Parathyroid adenoma (tissue), 2 donors: Measurements from ENCODE around the gene TOB1.

Source experiments
- H2AFZ ChIP-seq: fragments of 300-600 bp; sonication (generic); one replicate; pipeline ENCODE4 v1.7.0; 2017; ENCODE audit warnings: antibody characterized with exemption, mild to moderate bottlenecking
- H3K27ac ChIP-seq: fragments of 300-600 bp; sonication (generic); one replicate; pipeline ENCODE4 v1.7.0; 2017
- H3K27me3 ChIP-seq: fragments of 300-600 bp; sonication (generic); one replicate; pipeline ENCODE4 v1.7.0; 2017; ENCODE audit warnings: low read length; ENCODE audit not compliant: control insufficient read depth, insufficient read depth
- H3K36me3 ChIP-seq: fragments of 300-600 bp; sonication (generic); one replicate; pipeline ENCODE4 v1.7.0; 2017; ENCODE audit warnings: low read length; ENCODE audit not compliant: control insufficient read depth, insufficient read depth
- H3K4me1 ChIP-seq: fragments of 300-600 bp; sonication (generic); one replicate; pipeline ENCODE4 v1.7.0; 2017; ENCODE audit warnings: control low read depth
- H3K4me2 ChIP-seq: fragments of 300-600 bp; sonication (generic); one replicate; pipeline ENCODE4 v1.7.0; 2017; ENCODE audit warnings: low read length
- H3K4me3 ChIP-seq: fragments of 300-600 bp; sonication (generic); one replicate; pipeline ENCODE4 v1.7.0; 2017; ENCODE audit warnings: low read depth, low read length
- H3K79me2 ChIP-seq: fragments of 300-600 bp; sonication (generic); one replicate; pipeline ENCODE4 v1.7.0; 2017; ENCODE audit warnings: control low read depth
- H3K9ac ChIP-seq: fragments of 300-600 bp; sonication (generic); one replicate; pipeline ENCODE4 v1.7.0; 2017; ENCODE audit warnings: mild to moderate bottlenecking
- H3K9me3 ChIP-seq: fragments of 300-600 bp; sonication (generic); one replicate; pipeline ENCODE4 v1.7.0; 2017; ENCODE audit warnings: low read length; ENCODE audit not compliant: control insufficient read depth
- TF ChIP-seq, protein P1 (sequence below): fragments of 300-600 bp; sonication (generic); IDR thresholded peaks from one replicate; pipeline ENCODE4 v1.7.0; 2017; ENCODE audit warnings: antibody characterized with exemption, mild to moderate bottlenecking
- donor health status: primary hyperparathyroidism.

The TOB1 gene

DNA sequence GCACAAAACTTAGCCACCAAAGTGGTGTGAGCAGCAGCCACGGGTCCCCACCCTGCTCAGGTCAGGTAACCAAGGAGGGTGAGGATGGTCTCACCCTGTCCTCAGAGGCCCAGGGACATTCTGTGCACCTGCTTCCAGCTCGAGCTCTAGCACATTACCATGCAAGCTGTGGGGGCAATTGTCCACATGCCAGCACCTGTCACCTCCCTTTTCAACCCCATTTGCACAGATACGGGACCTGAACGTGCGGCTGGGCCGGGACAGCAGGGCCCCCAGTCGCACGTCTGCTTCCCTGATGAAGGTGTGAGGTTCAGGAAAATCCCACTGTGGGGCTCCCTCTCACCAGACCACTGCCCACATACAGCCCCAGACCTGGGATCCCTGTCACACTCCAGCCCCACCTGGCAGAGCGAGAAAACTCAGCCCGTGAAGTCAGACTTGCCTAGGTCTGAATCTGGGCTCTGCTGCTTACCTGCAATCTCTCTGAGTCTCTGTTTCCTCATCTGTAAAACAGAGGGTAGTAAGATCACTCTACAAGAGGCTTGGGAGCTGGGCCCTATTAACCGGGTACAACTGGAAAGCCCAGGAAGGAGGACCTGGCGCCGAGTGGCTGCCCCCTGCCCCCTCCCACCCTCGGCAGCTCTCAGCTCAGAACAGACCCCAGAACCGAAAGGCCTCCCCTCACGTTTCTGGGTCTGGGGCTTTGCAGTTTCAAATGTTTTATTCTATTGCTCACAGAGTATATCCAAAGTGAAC, 22.8 kb downstream of the TOB1 start:
- H3K4me1 ChIP-seq: no peaks in the 10 kb centered on the region
- no peaks in the 10 kb centered on the region for H3K9me3 ChIP-seq
- no peak overlapping the region for H3K27ac ChIP-seq
- H3K4me2 ChIP-seq: no peak overlapping the region
- no peak overlapping the region for H2AFZ ChIP-seq
- H3K36me3 ChIP-seq: no peaks in the 10 kb centered on the region
- H3K4me3 ChIP-seq: no peak overlapping the region
- no peaks in the 10 kb centered on the region for H3K27me3 ChIP-seq
- no peaks in the 10 kb centered on the region for H3K79me2 ChIP-seq
- H3K9ac ChIP-seq: no peak overlapping the region
- TF ChIP-seq, protein P1, sequence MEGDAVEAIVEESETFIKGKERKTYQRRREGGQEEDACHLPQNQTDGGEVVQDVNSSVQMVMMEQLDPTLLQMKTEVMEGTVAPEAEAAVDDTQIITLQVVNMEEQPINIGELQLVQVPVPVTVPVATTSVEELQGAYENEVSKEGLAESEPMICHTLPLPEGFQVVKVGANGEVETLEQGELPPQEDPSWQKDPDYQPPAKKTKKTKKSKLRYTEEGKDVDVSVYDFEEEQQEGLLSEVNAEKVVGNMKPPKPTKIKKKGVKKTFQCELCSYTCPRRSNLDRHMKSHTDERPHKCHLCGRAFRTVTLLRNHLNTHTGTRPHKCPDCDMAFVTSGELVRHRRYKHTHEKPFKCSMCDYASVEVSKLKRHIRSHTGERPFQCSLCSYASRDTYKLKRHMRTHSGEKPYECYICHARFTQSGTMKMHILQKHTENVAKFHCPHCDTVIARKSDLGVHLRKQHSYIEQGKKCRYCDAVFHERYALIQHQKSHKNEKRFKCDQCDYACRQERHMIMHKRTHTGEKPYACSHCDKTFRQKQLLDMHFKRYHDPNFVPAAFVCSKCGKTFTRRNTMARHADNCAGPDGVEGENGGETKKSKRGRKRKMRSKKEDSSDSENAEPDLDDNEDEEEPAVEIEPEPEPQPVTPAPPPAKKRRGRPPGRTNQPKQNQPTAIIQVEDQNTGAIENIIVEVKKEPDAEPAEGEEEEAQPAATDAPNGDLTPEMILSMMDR: no peak

DNA sequence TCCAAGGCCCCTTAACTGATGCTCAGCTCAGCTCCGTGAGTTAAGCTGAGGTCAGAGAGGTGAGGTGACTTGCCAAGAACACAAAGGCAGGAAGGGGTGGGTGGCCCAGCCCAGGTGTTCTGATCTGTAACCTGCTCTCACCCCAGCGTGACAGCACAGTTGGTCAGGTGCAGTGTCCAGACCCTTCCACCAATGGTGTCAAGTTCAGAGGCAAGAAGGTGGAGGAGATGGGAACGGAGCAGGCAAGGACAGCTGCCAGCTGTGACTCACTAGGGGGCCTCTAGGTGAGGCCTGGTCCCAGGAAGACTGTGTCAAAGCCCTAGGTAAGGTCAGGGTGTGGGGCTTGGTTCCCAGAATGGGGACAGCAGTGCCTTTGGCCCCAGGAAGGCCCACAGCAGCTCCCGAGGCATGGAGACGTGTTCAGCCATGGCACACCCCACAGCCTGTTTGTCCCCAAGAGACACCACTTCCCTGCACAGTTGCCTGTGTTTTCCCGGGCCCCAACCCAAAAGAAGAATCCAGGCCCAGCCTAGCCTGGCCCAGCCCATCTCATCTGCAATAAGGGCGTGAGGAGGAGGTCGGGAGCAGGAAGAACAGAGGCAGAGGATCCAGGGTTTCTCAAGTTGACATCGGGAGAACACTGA, 23.5 kb downstream of the TOB1 start:
- H3K36me3 ChIP-seq: no peaks in the 10 kb centered on the region
- H3K9me3 ChIP-seq: no peaks in the 10 kb centered on the region
- no peak overlapping the region for H2AFZ ChIP-seq
- TF ChIP-seq, protein P1: no peak
- H3K9ac ChIP-seq: no peak overlapping the region
- no peaks in the 10 kb centered on the region for H3K27me3 ChIP-seq
- no peak overlapping the region for H3K4me3 ChIP-seq
- no peaks in the 10 kb centered on the region for H3K79me2 ChIP-seq
- no peak overlapping the region for H3K27ac ChIP-seq
- H3K4me2 ChIP-seq: no peak overlapping the region
- no peaks in the 10 kb centered on the region for H3K4me1 ChIP-seq

DNA sequence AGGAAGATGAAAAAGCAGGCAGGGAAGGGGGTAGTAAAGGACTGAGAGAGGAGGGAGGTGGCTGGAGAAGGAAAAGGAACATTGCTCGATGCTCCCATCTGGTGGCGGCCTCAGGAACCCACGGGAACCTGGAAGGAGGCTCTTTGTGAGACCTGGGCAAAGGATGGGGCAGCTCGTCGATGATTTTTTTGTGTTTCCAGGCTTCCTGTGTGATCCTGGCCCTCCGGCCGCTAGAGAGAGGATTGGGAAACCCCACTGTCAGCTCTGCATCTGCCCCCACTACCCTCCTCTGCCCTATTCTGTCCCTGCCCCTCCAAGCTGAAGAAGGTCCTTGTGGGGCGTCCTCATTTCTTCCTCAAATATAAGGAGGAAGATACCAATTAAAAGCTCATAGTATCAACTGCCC, 24.2 kb downstream of the TOB1 start:
- Histone ChIP-seq H3K79me2 (no peaks in the 10 kb centered on the region), H3K36me3 (no peaks in the 10 kb centered on the region), H3K9ac (no peak overlapping the region), H3K4me1 (no peaks in the 10 kb centered on the region), H3K27me3 (no peaks in the 10 kb centered on the region), H3K4me2 (no peak overlapping the region), H3K9me3 (no peaks in the 10 kb centered on the region), H3K27ac (no peak overlapping the region), H3K4me3 (no peak overlapping the region), H2AFZ (no peak overlapping the region)
- TF ChIP-seq, protein P1: peak; percentile 82

DNA sequence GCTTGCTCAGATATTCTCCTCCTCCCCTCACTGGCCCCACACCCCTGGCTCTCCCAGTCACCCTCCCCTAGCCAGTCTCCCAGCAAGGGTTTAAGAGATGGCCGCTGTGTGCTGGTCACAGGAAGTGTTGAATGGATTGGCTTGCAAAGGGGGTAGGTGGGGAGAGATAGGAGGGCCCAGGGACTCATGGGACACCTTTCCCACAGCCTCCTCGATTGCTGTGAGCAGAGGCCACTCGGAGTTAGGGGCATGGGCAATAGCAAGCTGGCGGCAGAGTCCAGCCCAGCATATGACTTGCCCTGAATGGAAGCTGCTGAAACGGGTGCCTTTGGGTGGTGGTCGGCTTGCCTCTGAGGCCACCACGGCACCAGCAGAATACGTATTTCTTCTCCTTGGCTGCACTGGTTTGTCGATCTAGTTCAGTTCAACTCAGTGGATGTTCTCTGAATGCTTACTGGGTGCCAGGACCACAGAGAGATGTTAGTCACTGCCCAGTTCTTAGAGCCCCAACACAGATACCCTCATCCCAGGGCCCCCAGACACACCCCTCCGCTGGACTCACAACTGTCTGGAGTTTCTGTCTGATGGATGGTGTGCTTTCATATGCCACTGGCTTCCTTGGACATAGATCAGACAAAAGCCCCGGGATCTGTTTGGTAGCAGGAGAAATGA, 24.7 kb downstream of the TOB1 start:
- no peaks in the 10 kb centered on the region for H3K36me3 ChIP-seq
- no peak overlapping the region for H2AFZ ChIP-seq
- H3K9me3 ChIP-seq: no peaks in the 10 kb centered on the region
- H3K4me2 ChIP-seq: no peak overlapping the region
- no peaks in the 10 kb centered on the region for H3K4me1 ChIP-seq
- H3K27ac ChIP-seq: no peak overlapping the region
- TF ChIP-seq, protein P1: no peak
- H3K4me3 ChIP-seq: no peak overlapping the region
- H3K79me2 ChIP-seq: no peaks in the 10 kb centered on the region
- no peak overlapping the region for H3K9ac ChIP-seq
- no peaks in the 10 kb centered on the region for H3K27me3 ChIP-seq
